ENCODE measurements around the gene NINL. TPM values are rescaled to one million over a fixed set of nuclear protein-coding genes. Genes with fewer than 3 reads are reported as not detected.

The NINL gene
- total RNA-seq, 1 experiment from 2014 or later, result 7.2 TPM

- Histone ChIP-seq H4K20me1 (ENCODE audit: insufficient read depth) (no peaks in the 10 kb centered on the region), H3K36me3 (ENCODE audit: control insufficient read depth in 1 of 2, insufficient read depth in 2 of 2, low read length in 2 of 2) (no peaks in the 10 kb centered on the region), H3K79me2 (ENCODE audit: insufficient read depth, low read length) (no peaks in the 10 kb centered on the region), H3K9me2 (ENCODE audit: insufficient read depth) (no peaks in the 10 kb centered on the region), H3K9me3 (ENCODE audit: control insufficient read depth in 1 of 2, insufficient read depth in 1 of 2, low read depth in 1 of 2, low read length in 2 of 2) (no peaks in the 10 kb centered on the region), H3K4me1 (ENCODE audit: control insufficient read depth in 1 of 2, insufficient read depth in 2 of 2, low read length in 2 of 2) (peaks cover 0 to 4% of the 10 kb centered on the region in 2 experiments; a peak in 1 of 4 replicates), H3K4me2 (ENCODE audit: low read length) (no peak overlapping the region), H3K27ac (ENCODE audit: low read depth, low read length) (no peak overlapping the region), H3K4me3 (replicated peaks in 1 of 2; ENCODE audit: low read depth in 1 of 2, low read length in 2 of 2) (no peak overlapping the region), H2AFZ (ENCODE audit: low read depth, low read length, poor library complexity, severe bottlenecking) (no peak overlapping the region), H3K27me3 (ENCODE audit: insufficient read depth, low read length) (no peaks in the 10 kb centered on the region), H3K9ac (ENCODE audit: low read length) (no peak overlapping the region)
- intact Hi-C loops (cut with micrococcal nuclease), result no loop called here
- CTCF ChIA-PET, result no interaction called here
- no TSS peak for BruUV-seq (replicated peaks)
- RAD21 ChIA-PET (ENCODE audit: low non-redundant PET in 1 of 2, low total read pairs in 2 of 2, uncharacterized antibody in 2 of 2, unreplicated experiment in 2 of 2), result no interaction called here
- POLR2A ChIA-PET, result no interaction called here
- ATAC-seq (peak; percentile 63), DNase-seq (ENCODE audit: low read depth, low spot score) (no peak)
- TF ChIP-seq CBX3 (IDR thresholded peaks at IDR 0.05; ENCODE audit: low read depth) (no peak), EGR1 (IDR thresholded peaks at IDR 0.05; ENCODE audit: low read depth) (no peak), YY1 (IDR thresholded peaks at IDR 0.05; ENCODE audit: extremely low read depth, insufficient replicate concordance, low read depth, low read length) (no peak), ELF1 (IDR thresholded peaks at IDR 0.05; ENCODE audit: borderline replicate concordance, low read depth) (no peak), RAD21 (IDR thresholded peaks at IDR 0.05; ENCODE audit: low read depth) (no peak), JUND (IDR thresholded peaks at IDR 0.05) (no peak), SP1 (IDR thresholded peaks at IDR 0.05; ENCODE audit: low read depth) (no peak), ZBTB33 (IDR thresholded peaks at IDR 0.05; ENCODE audit: extremely low read depth, insufficient replicate concordance, low read length) (no peak), MAX (IDR thresholded peaks at IDR 0.05) (no peak), POLR2AphosphoS5 (IDR thresholded peaks at IDR 0.05; ENCODE audit: low read depth, low read length) (no peak), TCF7L2 (IDR thresholded peaks at IDR 0.05; ENCODE audit: borderline replicate concordance, extremely low read depth, insufficient read depth, insufficient read length) (no peak), SIN3A (IDR thresholded peaks at IDR 0.05; ENCODE audit: low read depth) (no peak), EZH2 (IDR thresholded peaks at IDR 0.05) (no peak), SRF (IDR thresholded peaks at IDR 0.05; ENCODE audit: low read depth) (no peak), EZH2phosphoT487 (IDR thresholded peaks at IDR 0.05; ENCODE audit: borderline replicate concordance) (no peak), POLR2A (IDR thresholded peaks at IDR 0.05; ENCODE audit: borderline replicate concordance, extremely low read depth, insufficient read depth, insufficient read length) (no peak), CEBPB (IDR thresholded peaks at IDR 0.05; ENCODE audit: low read depth) (no peak)
Measured at GRCh38 chr20:25496968-25497401, 88.3 kb downstream of the NINL start.
